ENCODE results near the gene ZNF460.

- TF ChIP-seq EZH2phosphoT487 (IDR thresholded peaks at IDR 0.05; ENCODE audit: low read depth, severe bottlenecking, unreplicated experiment) (no peak), CTCF (IDR thresholded peaks at IDR 0.05; ENCODE audit: poor library complexity) (no peak)
Measured at GRCh38 chr19:57273014-57273413, 7.3 kb upstream of the ZNF460 start.

Data from hepatocyte (in vitro differentiated cells).